ENCODE data around the gene ZNF136.
A peak's percentile ranks its signal among the peaks of the same experiment; 100 is the strongest.

Gene ZNF136

DNA sequence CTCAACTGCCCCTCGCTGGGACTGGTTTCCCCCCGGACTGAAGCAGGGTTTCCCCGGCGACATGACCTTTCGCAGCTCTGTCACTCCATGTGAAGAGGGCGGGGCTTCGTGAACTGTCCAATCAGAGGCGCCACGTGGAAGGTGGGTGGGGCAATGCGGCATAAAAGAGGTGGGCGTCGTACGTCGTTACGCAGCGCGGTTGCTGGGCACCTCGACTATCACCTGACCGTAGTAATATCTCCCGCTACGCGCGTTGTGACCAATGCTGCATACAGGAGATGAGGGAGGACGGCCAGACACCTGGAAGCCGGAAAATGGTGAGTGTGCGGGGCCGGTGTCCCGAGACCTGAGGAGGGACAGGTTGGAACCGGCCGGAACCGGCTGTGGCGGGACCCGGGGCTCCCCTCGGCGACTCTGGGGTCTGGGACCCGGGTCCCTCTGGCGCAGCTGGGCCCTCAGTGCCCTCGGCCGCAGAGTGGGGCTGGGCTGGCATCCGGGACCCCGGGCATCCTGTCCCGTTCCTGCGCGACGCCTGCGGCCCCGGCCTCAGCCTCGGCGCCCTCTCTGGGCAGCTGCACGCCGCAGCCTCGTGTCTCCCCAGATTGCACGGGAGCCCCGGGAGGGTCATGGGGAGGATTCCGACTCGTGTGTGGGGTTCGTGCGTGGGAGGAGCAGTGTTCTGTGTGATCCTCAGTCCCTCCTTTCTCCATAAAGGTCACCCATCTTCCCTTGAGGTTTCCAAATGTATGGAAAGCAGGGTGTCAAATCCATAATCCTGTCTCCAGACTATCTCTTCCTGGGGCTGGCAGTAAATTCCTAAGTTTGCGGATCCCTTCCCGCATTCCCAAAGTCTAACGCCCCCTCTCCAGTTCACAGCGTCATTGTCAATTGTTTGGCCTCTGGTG lies 32.2 kb downstream of the ZNF136 start:
- peak; percentile 87 for DNase-seq (ENCODE audit: low spot score)

DNA sequence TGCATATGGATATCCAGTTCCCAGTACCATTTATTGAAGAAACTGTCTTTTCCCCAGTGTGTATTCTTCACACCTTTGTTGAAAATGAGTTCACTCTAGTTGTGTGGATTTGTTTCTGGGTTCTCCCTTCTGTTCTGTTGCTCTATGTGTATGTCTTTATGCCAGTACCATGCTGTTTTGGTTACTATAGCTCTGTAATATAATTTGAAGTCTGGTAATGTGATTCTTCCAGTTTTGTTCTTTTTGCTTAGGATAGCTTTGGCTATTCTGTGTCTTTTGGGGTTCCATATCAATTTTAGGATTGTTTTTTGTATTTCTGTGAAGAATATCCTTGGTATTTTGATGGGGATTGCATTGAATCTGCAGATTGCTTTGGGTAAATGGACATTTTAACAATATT lies 35.2 kb downstream of the ZNF136 start:
- DNase-seq (ENCODE audit: low spot score), result no peak

DNA sequence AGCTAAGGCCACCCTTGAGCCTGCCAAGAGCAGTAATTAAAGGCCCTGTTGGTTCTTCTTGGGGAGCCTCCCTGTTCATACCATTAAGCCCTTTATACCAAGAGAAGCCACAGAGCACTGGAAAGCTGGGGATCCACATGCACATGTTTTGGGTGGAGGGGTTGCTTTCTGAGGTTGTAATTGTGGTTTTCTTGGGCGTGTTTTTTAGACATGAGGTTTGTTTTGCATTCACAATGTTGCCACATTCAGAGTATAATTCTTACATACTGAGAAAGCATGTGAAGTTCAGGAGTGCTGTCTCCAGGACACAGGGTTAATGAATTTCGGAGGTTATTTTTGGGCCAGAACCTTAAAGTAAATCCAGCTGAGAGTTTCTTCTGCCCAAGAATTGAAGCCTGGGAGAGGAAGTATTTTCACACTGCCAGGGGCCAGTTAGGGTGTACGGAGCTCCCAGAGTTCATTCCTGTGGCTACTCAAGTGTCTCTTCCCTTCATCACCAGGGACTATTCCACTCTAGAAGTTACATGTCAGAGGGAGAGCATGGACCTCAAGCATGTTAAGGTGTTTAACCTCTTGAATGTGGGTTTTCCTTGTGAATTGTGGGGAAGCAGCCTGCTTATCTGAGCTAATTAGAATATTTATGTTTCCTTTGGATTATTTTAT lies 37.0 kb downstream of the ZNF136 start:
- DNase-seq (ENCODE audit: low spot score), result no peak

DNA sequence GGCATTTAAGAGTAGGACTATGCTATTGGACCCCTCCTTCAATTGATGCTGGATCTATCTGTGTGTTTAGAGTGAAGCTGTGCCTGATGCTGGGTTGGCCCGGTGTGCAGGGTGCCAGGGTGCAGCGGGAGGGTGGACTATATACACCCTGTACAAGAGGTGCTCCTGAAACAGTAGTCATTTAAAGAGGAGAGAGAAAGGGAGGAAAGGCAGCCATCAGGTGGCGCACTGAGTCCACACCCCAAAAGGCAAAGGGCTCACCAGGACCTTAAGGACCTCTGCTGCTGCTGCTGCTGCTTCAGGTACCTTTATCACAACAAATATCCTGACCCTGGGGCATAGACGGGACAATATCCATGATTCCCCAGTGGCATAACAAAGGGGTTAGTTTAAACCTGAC lies 39.4 kb downstream of the ZNF136 start:
- DNase-seq (ENCODE audit: low spot score), result no peak

- no peak for DNase-seq (ENCODE audit: low spot score)
Measured at GRCh38 chr19:12205296-12205695, 42.4 kb downstream of the ZNF136 start.

- DNase-seq (ENCODE audit: low spot score), result no peak
Measured at GRCh38 chr19:12208221-12208620, 45.3 kb downstream of the ZNF136 start.

DNA sequence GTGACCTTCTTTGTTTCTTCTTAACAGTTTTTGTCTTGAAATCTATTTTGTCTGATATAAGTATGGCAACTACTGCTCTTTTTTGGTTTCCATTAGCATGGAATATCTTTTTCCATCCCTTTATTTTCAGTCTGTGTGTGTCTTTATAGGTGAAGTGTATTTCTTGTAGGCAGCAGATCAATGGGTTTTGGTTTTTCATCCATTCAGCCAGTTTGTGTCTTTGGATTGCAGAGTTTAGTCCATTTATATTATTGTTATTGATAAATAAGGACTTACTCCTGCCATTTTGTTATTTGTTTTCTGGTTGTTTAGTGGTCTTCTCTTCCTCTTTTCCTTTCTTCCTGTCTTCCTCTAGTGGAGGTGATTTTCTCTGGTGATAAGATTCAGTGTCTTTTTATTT lies 54.4 kb downstream of the ZNF136 start:
- DNase-seq (ENCODE audit: low spot score), result no peak

DNA sequence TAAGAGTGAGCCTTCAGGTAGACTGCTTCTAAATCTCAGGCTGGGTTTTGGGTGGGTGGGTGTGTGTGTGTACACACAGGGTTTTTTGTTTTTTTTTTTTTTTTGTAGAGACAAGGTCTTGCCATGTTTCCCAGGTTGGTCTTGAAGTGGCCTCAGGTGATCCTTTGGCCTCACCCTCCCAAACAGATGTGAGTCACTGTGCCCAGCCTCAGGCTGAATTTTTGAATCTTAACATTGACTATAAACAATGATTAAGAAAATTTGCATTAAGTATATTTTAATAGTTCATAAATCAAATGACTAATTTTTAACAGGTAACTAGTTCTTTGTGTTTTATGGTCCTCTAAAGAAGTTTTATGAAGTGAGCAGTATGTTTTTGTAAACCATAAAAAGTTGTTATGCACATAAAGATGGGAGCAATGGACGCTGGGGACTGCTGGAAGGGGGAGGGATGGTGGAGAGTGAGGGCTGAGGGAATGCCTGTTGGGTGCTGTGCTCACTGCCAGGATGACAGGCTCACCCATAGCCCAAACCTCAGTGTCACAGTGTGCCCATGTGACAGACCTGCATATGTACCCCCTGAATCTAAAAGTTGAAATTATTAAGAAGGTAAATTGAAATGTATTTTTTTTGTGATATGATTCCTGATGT lies 60.2 kb downstream of the ZNF136 start:
- DNase-seq (ENCODE audit: low spot score), result no peak

- no peak for DNase-seq (ENCODE audit: low spot score)
Measured at GRCh38 chr19:12224676-12225075, 61.8 kb downstream of the ZNF136 start.

- no peak for DNase-seq (ENCODE audit: low spot score)
Measured at GRCh38 chr19:12229990-12230389, 67.1 kb downstream of the ZNF136 start.

GRCh38 chr19:12230751-12231733 lies 68.1 kb downstream of the ZNF136 start:
- no peak for DNase-seq (ENCODE audit: low spot score)

GRCh38 chr19:12232961-12233360 lies 70.1 kb downstream of the ZNF136 start:
- DNase-seq (ENCODE audit: low spot score), result no peak

- DNase-seq (ENCODE audit: low spot score), result no peak
Measured at GRCh38 chr19:12237143-12237839, 74.4 kb downstream of the ZNF136 start.
